PFSK-1 (cell line): ENCODE results near the gene RNF215.

Experiments used
- FOXP2 ChIP-seq: optimal IDR thresholded peaks from 2 replicates; pipeline ENCODE3; 2011; ENCODE audit warnings: borderline replicate concordance, control low read depth, inconsistent platforms; ENCODE audit not compliant: insufficient read depth; ENCODE audit errors: extremely low read length, extremely low read depth
- POLR2AphosphoS5 ChIP-seq: IDR thresholded peaks from 2 replicates; pipeline ENCODE4 v1.6.1; 2012; ENCODE audit warnings: low read depth, mild to moderate bottlenecking, control low read depth, low read length, moderate library complexity
- SIN3A ChIP-seq: IDR thresholded peaks from 2 replicates; pipeline ENCODE4 v1.6.1; 2012; ENCODE audit warnings: mild to moderate bottlenecking, low read length, moderate library complexity, borderline replicate concordance; ENCODE audit not compliant: insufficient read depth
- TAF1 ChIP-seq: IDR thresholded peaks from 2 replicates; pipeline ENCODE4 v1.6.1; 2012; ENCODE audit warnings: low read length, control low read depth, borderline replicate concordance; ENCODE audit not compliant: insufficient read depth
- TF ChIP-seq, protein P1 (sequence below), 2 experiments: IDR thresholded peaks; 2 replicates each; pipeline versions ENCODE4 v1.6.1 to v1.8.0; 2011 to 2012; ENCODE audit warnings: low read depth in 2 of 2, low read length in 2 of 2, control low read depth in 1 of 2, inconsistent platforms in 1 of 2, mild to moderate bottlenecking in 1 of 2, moderate library complexity in 1 of 2; ENCODE audit not compliant: insufficient read depth in 1 of 2

The RNF215 gene

GRCh38 chr22:30375312-30375849 lies 11.8 kb downstream of the RNF215 start:
- TF ChIP-seq POLR2AphosphoS5 (no peak), FOXP2 (no peak), SIN3A (no peak), TAF1 (no peak)
- TF ChIP-seq, protein P1, sequence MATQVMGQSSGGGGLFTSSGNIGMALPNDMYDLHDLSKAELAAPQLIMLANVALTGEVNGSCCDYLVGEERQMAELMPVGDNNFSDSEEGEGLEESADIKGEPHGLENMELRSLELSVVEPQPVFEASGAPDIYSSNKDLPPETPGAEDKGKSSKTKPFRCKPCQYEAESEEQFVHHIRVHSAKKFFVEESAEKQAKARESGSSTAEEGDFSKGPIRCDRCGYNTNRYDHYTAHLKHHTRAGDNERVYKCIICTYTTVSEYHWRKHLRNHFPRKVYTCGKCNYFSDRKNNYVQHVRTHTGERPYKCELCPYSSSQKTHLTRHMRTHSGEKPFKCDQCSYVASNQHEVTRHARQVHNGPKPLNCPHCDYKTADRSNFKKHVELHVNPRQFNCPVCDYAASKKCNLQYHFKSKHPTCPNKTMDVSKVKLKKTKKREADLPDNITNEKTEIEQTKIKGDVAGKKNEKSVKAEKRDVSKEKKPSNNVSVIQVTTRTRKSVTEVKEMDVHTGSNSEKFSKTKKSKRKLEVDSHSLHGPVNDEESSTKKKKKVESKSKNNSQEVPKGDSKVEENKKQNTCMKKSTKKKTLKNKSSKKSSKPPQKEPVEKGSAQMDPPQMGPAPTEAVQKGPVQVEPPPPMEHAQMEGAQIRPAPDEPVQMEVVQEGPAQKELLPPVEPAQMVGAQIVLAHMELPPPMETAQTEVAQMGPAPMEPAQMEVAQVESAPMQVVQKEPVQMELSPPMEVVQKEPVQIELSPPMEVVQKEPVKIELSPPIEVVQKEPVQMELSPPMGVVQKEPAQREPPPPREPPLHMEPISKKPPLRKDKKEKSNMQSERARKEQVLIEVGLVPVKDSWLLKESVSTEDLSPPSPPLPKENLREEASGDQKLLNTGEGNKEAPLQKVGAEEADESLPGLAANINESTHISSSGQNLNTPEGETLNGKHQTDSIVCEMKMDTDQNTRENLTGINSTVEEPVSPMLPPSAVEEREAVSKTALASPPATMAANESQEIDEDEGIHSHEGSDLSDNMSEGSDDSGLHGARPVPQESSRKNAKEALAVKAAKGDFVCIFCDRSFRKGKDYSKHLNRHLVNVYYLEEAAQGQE (IDR thresholded peaks at IDR 0.05; ENCODE audit: insufficient read depth in 1 of 2, low read depth in 2 of 2, low read length in 2 of 2), result no peak

- no peak for TF ChIP-seq TAF1
Measured at GRCh38 chr22:30373331-30374325, 13.6 kb downstream of the RNF215 start.

- TF ChIP-seq, protein P1 (IDR thresholded peaks at IDR 0.05; ENCODE audit: insufficient read depth in 1 of 2, low read depth in 2 of 2, low read length in 2 of 2), result no peak
- no peak for TF ChIP-seq TAF1
- TF ChIP-seq FOXP2, result no peak
- TF ChIP-seq SIN3A, result no peak
- no peak for TF ChIP-seq POLR2AphosphoS5
Measured at GRCh38 chr22:30372915-30373314, 14.3 kb downstream of the RNF215 start.

DNA sequence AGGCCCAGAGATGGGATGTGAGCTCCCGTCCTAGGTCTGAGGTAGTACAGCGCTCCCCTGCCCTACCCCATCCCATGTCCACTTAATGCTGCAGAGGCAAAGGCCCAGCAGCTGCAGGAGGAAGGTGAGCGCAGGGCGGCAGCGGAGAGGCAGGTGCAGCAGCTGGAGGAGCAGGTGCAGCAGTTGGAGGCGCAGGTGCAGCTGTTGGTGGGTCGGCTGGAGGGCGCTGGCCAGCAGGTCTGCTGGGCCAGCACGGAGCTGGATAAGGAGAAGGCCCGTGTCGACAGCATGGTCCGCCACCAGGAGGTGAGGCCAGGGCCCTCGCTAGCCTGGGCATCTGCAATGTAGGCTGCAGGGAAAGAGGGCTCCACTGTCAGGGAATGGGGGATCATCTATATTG lies 15.2 kb downstream of the RNF215 start:
- TF ChIP-seq TAF1, result no peak
- no peak for TF ChIP-seq SIN3A
- no peak for TF ChIP-seq FOXP2
- TF ChIP-seq POLR2AphosphoS5, result no peak
- TF ChIP-seq, protein P1 (IDR thresholded peaks at IDR 0.05; ENCODE audit: insufficient read depth in 1 of 2, low read depth in 2 of 2, low read length in 2 of 2), result no peak

GRCh38 chr22:30371321-30371720 lies 15.9 kb downstream of the RNF215 start:
- TF ChIP-seq TAF1 (no peak), FOXP2 (no peak), SIN3A (no peak), POLR2AphosphoS5 (no peak)
- TF ChIP-seq, protein P1 (IDR thresholded peaks at IDR 0.05; ENCODE audit: insufficient read depth in 1 of 2, low read depth in 2 of 2, low read length in 2 of 2), result no peak
